C4-2B (cell line): ENCODE measurements around the gene MCM3AP.

Source experiments
- H3K27ac ChIP-seq: fragments of 450-650 bp; 2 replicates; pipeline ENCODE4 v1.5.1; 2017
- CTCF ChIP-seq: fragments of 450-650 bp; conservative IDR thresholded peaks from 2 replicates; pipeline ENCODE4 v1.5.1; 2017; ENCODE audit warnings: mild to moderate bottlenecking
- ZFX ChIP-seq: fragments of 450-650 bp; IDR thresholded peaks from 2 replicates; pipeline ENCODE4 v1.6.1; 2017

The MCM3AP gene

GRCh38 chr21:46188226-46189212 lies 96.9 kb downstream of the MCM3AP start:
- peak overlapping the region; percentile 93 for H3K27ac ChIP-seq

GRCh38 chr21:46187814-46188213 lies 97.6 kb downstream of the MCM3AP start:
- H3K27ac ChIP-seq = peak overlapping the region; percentile 93
- TF ChIP-seq ZFX (no peak), CTCF (no peak)

More at GRCh38 chr21:46188226-46189212, 96.9 kb downstream of the MCM3AP start:
- TF ChIP-seq CTCF = no peak
- no peak for TF ChIP-seq ZFX

GRCh38 chr21:46187261-46187660 lies 98.2 kb downstream of the MCM3AP start:
- peak overlapping the region; percentile 93 for H3K27ac ChIP-seq
- no peak for TF ChIP-seq ZFX
- TF ChIP-seq CTCF = no peak

- H3K27ac ChIP-seq = no peak overlapping the region
- TF ChIP-seq ZFX (no peak), CTCF (no peak)
Measured at GRCh38 chr21:46185716-46186115, 99.7 kb downstream of the MCM3AP start.
